Endometrium (tissue), 2 donors: ENCODE measurements around the gene VPS37C.
A peak's percentile ranks its signal among the peaks of the same experiment; 100 is the strongest.

ENCODE experiments used
- FAIRE-seq: peaks from 2 replicates; lab custom pipeline; 2012; peaks lifted over from hg19 to GRCh38; lab: Jason Lieb, UNC
- donor health status: control.
- donor health status: control.

Gene VPS37C

DNA sequence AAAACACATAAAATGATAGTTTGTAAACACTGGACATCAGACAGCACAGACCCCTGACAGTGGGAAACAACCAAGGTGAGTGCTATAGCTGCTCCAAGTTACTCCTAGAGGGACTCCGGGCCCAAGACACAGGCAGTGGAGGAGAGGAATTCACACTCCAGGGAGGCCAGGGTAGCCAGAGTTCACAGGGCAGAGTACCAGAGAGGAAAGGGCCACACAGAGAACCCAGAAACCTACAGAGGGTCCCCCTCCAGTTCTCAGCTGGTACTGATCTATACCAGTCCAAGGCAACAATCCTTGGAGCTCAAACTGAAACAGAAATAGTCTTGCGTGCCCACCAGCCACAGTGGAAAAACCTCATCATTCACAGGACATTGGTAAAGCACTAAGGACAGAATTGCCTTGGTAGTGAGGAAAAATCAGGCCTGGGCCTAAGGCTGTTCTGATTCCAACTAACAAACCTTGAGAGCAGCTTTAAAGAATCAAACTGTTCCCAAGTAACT, 7.6 kb downstream of the VPS37C start:
- no peak for FAIRE-seq

DNA sequence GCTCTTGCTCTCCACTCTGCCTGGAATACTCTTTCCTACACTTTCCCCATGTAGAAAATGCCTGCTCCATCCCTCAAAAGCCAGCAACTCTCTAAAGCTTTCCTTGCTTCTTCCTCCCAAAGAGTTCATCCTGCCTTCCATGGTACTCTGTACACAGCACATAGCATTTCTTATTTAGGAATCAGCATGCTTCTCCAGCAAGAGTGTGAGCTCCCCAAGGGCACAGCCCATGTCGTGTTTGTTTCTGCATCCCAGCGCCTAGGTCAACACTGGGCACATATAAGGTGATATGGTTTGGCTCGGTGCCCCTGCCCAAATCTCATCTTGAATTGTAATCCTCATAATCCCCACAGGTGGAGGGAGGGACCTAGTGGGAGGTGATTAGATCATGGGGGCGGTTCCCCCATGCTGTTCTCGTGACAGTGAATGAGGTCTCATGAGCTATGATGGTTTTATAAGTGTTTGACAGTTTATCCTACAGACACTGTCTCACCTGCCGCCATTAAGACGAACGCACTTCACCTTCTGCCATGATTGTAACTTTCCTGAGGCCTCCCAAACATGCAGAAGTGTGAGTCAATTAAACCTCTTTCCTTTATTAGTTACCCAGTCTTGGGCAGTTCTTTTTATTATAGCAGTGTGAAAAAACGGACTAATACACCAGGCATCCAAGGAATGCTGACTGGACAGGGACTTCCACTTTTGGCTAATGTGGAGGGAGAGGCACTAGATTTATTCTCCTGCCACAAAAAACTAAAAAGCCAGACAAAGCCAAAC, 8.2 kb downstream of the VPS37C start:
- FAIRE-seq, result peak; percentile 57

DNA sequence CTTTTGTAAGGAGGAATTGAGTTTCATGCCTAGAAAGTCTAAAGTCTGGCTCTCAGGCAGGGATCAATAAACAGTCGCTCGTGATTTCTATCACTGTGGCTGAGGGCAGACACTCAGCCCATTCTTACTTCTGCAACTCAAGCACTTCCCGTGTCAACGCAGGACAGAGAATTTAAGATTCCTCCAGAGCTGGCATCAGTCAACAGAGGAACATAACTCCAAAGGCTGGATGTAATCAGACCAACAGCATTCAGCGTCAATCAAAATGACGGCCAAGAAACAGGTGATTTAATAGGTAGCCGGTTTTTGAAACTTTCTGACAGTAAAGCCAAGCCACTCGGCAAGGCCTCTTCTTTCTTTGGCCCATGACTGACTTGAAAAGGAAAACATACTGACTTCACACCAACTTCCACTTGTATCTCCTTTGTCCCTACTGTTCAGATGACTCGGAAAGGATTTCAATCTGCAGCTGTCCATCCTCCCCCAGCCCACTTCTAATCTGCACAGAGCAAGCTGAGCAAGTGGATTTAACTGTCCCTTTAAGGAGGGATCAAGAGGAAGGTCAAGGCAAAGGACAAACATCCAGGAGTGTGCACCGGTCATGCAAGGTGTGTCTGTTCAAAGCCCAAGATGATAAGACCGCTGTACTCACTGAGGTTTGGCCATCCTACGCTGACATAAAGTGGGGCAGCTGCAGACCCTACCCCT, 9.5 kb downstream of the VPS37C start:
- FAIRE-seq, result no peak

DNA sequence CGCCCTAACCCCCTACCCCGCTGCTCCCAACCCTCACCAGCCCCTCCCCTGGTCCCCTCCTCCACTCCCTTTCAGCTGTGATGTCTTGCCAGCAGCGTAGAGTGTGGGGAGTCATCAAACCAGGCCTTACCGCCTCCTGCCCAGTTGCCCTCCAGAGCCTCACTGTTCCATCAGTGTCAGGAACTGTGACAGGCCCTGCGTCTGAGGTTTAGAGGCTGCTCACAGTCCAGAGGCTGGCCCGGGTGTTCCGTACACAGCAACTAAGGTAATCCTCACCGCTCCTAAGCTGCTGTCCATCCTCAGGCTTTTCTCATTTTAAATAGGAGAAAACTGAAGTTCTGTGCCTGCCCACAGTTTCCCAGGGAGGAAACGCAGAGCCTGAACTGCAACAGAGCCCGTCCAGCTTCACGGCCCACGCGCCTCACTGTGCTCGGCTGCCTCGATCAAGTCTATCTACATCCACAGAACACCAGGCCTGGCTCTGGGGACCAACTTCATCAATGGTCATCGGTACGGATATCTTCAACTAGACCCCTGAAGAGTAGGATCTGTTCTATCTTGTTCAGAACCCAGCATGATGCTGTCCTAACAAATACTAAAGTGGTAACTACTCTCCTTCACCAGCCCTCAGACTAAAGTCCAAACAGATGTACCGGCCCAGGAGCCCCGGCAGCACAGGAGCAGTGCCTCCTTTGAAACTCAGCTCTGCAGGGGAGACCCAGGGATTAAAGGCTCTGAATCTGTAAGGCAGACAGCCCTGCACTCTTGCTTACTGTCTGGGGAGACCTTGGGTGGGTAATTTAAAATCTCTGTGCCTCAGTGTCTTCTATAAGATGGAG, 10.3 kb downstream of the VPS37C start:
- FAIRE-seq, result no peak

DNA sequence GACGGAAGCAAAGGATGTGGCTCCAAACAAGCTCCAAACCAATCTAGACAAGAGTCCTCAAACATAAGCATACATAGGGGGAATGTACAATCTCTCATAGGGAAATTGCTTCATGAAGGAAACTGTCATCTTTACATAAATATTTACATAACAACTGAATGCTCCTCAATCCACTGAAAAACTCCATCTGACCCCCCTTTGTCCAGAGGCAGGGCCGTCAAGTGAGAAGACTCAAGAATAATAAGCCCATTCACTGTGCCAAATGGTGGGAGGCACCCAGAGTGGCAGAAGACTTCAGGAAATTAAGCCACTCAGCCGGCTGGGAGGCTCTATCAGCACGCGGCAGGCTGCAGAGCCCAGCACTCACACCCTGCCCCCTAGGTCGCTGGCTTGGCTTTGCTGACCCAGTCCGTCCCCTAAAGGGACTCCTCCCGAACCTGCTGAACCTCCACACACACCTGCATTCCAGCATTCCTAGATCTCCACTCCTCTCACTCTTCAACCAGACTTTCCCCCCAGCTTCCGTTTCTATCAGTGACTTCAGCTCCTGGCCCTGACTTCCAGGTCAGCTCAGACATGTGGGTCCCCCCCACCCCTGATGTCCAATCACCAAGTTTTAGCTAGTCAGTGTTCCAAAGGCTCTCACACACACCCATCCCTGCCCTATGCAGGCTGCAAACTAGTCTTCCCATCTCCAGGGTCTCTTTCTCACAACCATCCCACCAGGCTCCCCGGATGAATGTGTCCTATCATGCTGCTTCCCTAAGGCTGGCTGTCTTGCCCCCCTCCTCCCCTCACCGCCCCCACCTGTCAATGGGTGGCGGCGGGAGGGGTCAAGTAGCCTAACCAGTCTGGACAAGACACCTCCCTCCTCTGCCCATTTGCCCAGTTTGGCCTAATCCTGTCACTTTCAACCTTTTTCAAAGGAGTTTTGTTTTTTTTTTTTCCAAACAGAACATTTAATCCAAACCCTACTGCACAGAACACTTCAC, 11.3 kb downstream of the VPS37C start:
- no peak for FAIRE-seq

DNA sequence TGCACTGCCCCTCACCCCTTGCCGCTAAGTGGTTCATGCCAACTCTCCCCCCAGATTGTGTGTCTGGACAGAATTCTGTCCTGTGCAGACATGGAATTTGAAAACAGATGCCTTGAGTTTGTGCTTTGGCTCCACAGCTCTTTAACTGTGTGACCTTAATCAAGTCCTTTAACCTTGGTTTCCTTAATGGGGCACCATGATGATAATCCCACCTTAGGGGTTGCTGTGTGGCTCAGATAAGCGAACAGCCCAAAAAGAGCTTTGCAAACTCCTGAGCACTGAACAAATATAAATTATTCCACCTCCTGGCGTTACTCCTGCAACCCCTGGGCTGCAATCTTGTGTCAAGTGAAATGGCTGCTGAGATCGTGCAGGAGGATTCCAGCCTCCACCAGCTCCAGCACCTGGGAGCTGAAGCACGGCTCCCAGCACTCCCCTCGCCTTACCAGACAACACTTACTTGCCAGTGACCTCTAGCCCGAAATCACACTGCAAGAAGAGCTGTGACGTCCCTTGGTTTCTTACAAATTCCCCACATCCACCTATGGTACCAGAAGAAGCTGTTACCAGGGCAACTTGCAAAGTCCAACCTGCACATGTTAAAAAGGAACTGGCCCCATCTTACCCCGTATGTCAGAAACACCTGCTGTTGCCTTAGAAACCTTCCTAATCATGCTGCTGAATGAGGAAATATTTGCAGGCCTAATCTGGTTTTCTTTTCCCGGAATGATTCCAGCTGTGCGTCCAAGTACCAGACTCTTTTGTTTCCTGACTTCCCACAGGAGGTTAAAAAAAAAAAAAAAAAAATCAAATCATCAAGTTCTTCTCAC, 13.2 kb downstream of the VPS37C start:
- FAIRE-seq, result no peak

DNA sequence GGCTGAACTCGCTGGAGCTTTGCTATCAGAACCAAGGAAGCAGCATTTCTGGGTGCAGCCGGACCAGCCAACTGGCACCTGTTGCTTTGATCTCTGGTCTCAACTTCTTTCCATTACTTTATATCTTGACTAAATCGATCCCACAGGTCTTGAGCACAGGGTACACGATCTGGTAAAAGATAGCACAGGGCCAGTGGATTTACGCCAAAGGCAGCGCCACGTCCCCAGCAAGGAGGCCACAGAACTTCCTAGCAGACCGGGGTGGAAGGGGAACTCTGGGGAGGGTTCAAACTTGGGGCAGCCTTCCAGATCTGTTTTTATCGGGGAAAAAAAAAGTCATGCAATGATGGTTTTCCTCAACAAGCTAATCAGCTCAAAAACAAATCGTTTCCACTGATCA, 14.0 kb downstream of the VPS37C start:
- FAIRE-seq, result no peak

DNA sequence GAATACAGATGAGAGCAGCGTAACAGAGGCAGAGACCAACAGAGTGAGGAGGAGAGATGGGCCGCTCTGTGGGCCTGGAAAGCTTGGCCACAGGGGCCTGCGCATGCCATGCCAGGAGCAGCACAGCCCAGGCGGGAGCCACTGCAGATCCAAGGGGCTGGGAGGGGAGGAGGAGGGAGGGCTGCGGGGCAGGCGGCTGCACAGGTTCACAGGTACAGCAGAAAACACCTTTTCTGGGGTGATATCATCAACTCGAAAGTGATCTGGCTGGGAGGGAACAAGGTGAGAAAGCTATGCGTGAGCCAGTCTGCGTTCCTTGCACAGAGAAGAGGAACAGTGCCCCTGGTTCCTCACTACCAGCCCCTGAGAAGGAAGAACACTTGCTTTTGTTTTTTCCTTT, 14.8 kb downstream of the VPS37C start:
- FAIRE-seq, result no peak

DNA sequence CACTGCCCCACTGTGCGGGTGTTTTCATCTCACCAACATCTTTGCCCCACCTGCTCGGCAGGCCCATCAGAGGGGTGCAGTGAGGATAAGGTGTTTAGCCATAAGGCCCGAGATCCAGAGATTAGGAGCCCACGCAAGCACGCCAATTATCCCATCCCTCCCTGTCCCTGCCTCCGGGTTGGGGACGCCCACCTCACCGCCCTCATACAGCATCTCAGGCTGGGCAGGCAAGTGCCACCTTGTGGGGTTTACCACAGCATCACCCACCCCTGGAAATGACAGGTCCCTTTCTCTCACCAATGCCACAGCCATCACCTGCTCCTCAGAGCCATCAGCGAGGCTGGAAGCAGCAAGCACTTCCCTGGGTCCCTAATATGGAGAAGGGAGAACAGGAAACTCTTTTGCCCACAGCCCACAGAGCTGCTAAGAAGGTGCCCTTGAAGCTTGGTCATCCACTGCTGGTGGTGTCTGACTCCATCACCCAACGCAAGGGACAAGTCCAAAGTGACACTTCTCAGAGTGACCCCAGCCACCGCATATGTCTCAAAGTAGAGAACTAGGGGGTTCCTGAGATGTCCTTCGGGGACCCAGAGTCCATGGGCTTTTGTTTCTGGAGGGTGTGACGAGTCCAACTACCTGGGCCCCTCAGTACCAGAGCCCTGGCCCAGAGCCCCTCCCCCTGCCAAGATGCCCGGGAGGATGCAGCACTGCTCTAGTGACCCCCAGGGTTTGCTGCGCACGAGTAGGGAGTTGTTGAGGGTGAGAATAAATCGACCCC, 15.8 kb downstream of the VPS37C start:
- FAIRE-seq, result no peak

DNA sequence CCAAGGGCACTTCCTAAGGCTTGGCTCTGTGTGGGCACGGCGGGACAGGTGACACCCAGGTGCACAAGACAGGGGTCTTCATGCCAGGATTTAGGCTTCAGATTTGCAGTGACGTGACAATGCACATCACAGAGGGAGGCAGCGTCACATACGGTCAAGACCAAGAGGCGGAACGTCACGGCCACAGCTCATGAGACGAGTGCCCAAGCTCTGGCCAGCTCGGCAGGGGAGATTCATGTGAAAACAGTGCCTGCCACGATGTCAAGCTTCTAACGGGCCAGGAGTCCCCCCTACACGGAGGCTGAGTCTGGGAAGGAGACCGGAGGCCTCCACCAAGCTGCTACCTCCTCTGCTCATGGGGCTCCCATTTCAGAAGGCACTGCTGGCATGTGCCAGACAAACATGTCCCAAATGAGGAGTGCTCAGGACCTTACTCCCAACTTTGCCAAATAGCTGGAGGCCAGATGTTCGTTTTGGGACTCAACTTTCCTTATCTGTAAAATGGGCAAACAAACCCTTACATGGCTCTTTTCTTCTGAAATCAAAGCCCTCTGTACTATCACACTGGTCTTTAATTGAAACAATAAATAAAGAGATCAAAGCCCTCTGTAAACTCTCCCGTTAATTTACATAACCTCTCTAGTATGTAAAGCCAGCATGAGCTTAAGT, 16.6 kb downstream of the VPS37C start:
- FAIRE-seq, result no peak

DNA sequence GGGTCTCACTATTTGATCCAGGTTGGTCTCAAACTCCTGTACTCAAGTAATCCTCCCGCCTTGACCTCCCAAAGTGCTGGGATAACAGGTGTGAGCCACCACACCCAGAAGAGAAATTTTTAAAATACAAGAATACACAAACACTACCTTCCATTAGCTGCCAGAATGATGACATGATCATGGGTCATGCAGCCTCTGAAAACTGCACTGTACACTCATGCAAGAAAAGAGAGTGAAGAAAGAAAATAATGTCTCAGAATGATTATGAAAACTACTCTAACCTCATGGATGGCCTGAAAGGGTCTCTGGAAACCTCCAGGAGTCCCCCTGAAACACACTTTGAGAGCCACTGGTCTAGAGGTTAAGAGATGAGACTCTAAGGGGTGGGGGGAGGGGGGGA, 18.8 kb downstream of the VPS37C start:
- no peak for FAIRE-seq

DNA sequence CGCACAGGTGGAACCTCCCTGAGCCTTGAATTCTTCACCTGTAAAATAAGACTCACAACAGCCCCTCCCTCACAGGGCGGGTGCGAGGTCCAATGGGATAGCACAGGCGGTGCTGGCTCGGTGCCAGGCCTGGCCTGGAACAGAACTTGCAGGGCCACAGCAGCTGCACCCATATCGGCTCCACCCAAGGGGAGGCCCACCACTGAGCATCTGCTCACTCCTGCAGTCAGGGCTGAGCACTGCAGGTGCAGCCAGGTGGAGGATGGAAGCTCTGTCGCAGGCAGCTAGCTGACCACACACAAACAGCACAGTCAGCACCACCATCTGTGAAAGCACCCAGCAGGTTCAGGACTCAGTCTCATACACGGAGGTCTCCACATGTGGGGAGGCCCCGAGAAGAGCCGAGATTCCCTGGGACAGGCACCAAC, 19.6 kb downstream of the VPS37C start:
- FAIRE-seq, result no peak

DNA sequence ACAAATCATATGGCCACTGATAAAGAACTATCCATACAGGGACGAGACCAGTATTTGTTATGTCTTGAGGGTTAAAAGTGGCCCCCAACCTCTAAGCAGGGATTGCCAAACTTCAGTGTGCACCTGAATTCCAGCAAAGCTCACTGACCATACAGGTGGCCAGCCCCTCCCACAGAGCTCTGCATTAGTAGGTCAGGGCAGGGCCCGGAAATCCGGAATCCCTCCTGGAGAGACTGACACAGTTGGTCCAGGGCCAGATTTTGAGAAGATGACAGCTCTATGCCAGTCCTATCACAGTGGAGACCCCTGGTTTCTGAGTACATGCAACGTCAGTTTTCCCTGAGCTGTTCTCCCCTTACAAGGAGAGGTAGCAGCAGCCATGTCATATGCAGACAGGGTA, 20.8 kb downstream of the VPS37C start:
- FAIRE-seq, result no peak

DNA sequence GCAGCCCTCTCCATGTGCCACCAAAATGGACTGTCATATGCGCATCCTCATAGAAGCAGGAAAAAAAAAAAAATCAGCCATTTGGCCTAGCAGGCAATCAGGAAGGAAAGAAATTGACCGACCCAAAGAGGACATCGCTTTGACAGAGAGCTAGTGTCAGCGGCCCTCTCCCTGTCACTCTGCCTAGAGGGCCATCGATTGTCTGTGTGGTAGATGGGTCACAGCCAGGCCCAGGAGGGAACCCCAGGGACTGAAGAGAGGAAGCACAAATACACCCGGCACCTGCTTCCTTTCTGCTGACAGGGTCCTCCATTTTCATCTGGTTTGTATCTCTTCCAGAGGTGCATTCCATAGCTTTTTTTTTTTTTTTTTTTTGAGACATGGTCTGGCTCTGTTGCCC, 21.8 kb downstream of the VPS37C start:
- FAIRE-seq, result no peak

DNA sequence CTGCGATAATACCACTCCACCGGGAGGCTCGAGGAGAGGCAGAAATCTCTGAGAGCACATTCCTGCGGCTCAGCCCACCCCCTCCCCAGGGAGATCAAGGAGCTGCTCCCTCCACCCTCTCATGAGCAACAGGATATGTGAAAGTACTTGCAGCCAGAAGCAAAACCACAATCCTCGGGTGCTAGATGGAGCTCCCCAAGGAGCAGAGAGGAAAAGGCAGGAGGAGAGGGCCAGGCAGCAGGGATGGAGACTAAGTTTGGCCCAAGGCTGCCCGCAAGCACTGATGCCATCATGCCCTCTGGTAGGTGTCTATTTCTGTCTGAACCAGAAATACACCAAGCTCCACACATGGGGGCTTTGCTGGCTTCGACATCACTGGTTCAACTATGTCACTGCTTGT, 22.3 kb downstream of the VPS37C start:
- no peak for FAIRE-seq

DNA sequence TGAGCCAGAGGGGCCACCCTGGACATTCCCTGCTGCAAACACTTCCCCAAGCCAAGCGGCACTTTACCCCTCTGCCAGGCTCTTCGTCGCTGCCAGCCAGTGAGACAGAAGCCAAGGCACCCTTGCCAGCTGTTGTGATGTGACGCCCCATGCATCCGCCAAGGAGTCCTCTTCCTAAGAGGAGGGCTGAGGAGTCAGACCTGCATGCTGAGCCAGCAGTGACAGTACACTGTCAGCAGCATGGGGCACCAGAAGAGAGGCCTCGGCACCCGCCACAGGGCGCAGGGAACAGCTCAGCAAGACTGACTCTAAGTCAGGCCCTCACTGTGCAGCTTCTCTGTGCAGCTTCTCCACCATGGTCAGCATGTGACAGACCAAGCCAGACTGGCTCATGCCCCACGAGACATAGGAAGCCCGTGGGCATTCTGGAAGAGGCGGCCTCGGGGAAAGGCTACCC, 26.4 kb downstream of the VPS37C start:
- no peak for FAIRE-seq

DNA sequence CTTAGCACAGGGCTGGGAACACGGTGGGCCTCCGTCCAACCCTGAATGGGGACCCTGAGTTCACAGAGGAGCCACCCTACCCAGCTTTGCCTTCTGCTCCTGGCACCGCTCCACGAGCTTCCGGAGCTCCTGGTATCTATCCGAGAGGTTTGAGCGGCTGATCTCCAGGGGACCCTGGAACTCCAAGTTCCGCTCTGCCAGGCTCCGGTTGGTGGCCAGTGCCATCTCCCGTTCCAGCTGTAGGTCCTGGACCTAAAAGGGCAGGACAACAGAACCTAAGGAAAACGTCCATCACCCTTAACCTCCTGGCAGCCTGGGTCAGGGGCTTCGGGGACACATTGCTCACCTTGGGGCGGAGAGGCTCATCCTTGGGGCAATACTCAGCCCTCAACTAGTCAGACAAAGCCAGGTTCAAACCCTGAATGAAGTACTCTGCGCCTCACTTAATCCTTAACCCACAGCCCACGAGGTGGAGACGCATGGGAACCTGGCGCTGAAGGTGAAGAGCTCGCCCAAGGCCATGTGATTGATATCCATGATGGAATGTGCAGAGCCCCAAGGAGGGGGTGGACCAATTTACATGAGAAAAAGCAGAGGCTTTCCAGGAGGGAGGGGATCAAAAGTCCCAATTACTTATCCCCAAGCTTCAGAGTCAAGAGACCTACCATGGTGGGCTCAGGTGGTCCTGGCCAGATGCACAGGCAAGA, 27.1 kb downstream of the VPS37C start:
- FAIRE-seq, result no peak

DNA sequence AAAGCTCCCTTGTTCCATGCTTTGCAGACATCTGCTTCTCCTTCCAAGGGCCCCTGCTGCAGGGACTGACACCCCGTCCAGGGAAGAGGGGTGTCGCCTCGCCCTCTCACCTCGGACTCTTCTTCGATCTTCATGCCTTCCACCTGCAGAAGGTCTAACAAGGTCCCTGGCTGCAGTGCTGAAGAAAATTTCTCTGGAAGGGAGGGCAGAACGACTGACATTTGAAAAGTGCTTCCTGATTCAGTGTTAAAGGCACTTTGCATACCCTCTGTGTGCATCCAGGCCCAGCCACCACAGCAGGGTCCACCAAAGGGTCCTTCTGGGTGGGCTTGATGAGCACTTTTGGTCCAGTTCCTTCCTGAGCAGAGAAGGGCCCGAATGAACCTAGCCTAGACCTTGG, 28.1 kb downstream of the VPS37C start:
- FAIRE-seq, result no peak
